TTC549 (cell line): ENCODE results near the gene SYCP1.
"Not testable (repeated sequence)": the region's sequence is repeated elsewhere in the genome, so short reads cannot be mapped to it uniquely, and the experiment has no call there.

Source experiments
- FAIRE-seq: peaks from 2 replicates; lab custom pipeline; 2012; peaks lifted over from hg19 to GRCh38; lab: Jason Lieb, UNC

Gene SYCP1

DNA sequence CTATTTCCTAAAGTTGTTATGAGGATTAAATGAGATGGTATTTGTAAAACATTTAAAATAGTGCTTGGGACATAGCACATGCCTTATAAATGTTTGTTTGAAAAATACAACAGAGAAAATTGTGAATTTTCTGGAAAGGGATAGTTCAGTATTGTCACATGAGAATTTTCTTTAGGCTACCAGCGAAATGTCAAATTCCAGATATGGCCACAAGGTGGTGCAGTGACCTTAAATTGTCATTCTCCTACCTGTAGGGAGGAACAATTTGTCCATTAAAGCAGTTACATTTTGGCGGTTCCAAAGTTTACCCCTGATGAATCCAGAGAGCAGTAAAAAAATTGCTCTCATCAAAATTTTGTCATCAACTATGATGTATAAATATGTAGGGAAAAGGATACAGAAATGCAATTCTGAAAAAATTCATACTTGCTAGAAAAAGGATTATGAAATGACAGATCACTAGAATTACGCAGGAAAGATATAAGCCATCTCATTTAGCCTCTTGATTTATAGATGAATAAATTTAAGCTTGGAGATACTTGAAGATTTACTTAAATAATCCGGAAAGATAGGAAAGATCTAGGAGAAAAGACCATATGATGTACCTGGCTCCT lies 124.7 kb downstream of the SYCP1 start:
- FAIRE-seq, result peak; percentile 46

DNA sequence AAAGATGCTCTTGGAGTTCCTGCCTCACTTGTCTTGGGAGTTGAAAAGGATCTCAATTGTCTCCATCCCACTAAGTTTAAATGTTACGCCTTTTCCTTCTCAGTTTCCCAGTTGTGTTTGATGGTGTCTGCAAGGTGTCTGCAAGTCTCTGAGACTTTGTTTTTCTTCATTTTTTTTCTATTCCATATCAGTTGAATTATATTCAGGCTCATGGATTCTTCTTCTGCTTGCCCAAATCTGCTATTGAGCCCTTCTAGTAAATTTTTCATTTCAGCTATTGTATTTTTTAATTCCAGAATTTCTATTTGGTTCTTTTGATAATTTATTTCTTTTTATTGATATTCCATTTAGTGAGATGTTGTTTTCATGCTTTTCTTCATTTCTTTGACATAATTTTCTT lies 127.6 kb downstream of the SYCP1 start:
- no peak for FAIRE-seq

DNA sequence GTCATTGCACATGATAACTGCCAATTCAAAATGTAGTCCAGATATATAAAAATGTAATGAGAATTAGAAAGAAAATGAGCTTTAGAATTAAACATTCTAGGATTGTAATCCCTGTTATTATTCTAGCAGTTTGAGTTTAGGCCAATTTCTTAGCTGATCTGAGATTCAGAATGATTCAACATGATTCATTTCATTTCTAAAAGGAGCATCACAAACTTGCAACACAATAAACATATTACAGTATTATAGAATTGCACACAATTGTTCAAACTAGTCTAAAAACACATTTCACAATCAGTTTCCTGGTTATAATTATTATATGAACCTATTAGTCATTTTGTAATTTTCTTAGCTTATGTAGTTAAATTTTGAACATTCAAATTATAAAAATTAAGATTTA lies 131.6 kb downstream of the SYCP1 start:
- FAIRE-seq, result no peak

DNA sequence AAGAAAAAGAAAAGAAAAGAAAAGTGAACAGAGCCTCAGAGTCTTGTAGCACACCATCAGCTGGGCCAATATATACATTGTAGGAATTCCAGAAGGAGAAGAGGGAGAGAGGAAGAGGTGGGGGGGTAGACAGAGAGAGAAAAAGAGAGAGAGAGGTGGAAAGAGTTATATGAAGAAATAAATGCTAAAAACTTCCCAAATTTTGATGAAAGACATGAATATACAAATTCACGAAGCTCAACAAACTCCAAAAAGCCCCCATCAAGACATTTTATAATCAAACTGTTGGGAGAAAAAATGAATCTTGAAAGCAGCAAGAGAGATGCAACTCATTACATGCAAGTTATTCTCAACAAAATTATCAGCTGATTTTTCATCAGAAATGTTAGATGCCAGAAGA lies 133.4 kb downstream of the SYCP1 start:
- FAIRE-seq, result no peak

GRCh38 chr1:114997510-114998289 lies 143.0 kb downstream of the SYCP1 start:
- no peak for FAIRE-seq

- FAIRE-seq, result no peak
These were observed 151.5 kb downstream of the SYCP1 start for GRCh38 chr1:115006191-115006590.

DNA sequence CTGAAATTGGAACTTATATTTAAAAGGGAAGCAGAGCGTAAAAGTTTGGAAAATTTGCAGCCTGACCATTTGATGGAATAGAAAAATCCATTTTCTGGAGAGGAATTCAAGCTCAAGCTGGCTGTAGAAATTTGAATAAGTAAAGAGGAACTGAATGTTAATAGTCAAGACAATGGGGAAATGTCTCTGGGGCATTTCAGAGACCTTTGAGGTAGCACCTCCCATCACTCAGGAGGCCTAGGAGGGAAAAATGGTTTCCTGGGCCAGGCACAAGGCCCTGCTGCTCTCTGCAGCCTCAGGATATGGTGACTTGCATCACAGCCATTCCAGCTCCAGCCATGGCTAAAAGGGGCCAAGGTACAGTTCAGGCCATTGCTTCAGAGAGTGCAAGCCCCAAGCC lies 157.3 kb downstream of the SYCP1 start:
- no peak for FAIRE-seq

DNA sequence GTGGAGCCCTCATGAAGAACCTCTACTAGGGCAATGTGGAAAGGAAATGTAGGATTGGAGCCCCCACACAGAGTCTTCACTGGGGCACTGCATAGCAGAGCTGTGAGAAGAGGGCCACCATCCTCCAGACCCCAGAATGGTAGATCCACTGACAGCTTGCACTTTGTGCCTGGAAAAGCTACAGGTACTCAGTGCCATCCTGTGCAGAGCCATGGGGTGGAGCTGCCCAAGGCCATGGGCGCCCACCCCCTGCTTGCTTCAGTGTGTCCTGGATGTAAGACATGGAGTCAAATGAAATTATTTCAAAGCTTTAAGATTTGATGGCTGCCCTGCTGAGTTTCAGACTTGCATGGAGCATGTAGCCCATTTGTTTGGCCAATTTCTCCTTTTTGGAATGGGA lies 157.8 kb downstream of the SYCP1 start:
- no peak for FAIRE-seq

DNA sequence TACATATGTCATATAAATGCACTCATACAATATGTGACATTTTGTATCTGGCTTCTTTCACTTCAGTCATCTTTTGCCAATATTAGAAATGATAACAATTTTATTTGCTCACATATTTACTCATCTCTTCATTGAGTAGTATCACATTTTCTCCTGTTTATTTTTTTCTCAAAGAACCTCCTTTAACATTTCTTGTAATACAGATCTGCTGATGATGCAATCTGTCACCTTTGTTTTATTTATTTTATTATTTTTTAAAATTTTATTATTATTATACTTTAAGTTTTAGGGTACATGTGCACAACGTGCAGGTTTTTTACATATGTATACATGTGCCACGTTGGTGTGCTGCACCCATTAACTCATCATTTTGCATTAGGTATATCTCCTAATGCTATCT lies 159.1 kb downstream of the SYCP1 start:
- FAIRE-seq, result no peak

- not testable (repeated sequence) for FAIRE-seq
These were observed 164.9 kb downstream of the SYCP1 start for GRCh38 chr1:115019549-115019948.

- no peak for FAIRE-seq
These were observed 166.5 kb downstream of the SYCP1 start for GRCh38 chr1:115021145-115021544.

DNA sequence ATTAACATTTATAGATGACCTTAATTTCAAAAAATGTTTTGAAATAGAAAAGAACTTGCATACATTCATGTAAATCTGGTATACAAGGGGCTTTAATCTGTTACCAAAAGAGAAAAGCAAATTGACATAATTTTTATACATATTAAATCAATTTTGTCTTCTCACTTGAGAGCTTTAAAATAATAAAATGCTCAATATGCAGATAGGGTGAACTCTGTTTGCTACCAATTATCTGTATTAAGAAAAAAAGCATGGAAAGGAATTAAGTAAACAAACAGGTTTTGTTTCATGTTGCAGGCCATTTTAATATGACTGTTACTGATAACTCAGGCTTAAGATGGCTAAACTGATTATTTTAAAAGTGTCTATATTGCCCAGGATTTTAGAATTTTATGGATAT lies 168.9 kb downstream of the SYCP1 start:
- FAIRE-seq, result no peak

GRCh38 chr1:115029526-115029925 lies 174.9 kb downstream of the SYCP1 start, which contains the start of gene TSHB:
TSS of gene TSHB (plus strand) at chr1:115029826. CDS start at chr1:115033363, 3,537 bp downstream.
- FAIRE-seq, result no peak

DNA sequence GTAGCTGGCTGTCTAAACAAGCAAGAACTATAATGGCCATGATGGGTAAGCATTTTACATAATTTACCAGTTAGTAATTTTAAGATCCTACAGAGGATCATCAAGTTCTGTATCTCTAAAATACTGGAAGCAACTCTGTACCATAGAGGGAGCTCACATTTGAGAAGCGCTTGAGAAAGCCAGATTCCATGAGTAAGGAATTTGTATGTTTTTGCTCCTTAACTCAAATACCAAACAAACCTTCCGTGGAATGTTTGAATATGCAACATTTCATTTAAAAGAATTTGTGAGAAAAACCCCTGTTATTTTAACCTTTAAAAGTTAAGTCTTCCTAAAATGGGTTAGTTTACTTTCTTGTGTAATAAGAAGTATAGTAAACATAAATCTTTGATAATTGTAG lies 176.9 kb downstream of the SYCP1 start:
- no peak for FAIRE-seq

- FAIRE-seq, result no peak
These were observed 181.0 kb downstream of the SYCP1 start for GRCh38 chr1:115035652-115036051.

GRCh38 chr1:115036814-115037507 lies 182.3 kb downstream of the SYCP1 start:
- no peak for FAIRE-seq

- no peak for FAIRE-seq
These were observed 185.8 kb downstream of the SYCP1 start for GRCh38 chr1:115040501-115040900.

DNA sequence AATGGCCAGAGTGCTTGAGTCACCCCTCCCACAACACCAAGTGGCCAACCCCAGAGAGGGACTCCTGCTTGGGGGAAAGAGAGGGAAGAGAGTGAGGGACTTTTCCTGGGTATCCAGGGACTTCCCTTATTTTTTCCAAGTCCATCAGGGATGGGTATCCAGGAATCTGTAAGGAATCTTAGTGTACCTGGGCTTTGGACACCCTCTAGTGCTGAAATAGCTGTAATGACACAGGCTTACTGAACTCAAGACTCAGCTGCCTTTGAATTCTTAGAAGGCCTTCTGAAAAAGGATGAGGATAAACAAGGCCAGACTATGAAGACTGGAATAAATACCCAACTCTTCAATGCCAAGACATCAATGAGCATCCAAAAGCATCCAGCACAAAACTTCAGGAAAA lies 187.0 kb downstream of the SYCP1 start:
- FAIRE-seq, result no peak
